ENCODE results near the gene SORCS1.

Gene SORCS1

GRCh38 chr10:106982268-106982667 is 182.2 kb downstream of the SORCS1 start:
- no peak for DNase-seq

- DNase-seq = no peak
These were observed 182.9 kb downstream of the SORCS1 start for GRCh38 chr10:106981452-106982075.

- DNase-seq = no peak
These were observed 183.7 kb downstream of the SORCS1 start for GRCh38 chr10:106980495-106981451.

- no peak for DNase-seq
These were observed 185.8 kb downstream of the SORCS1 start for GRCh38 chr10:106978756-106979155.

- no peak for DNase-seq
These were observed 190.8 kb downstream of the SORCS1 start for GRCh38 chr10:106973716-106974115.

- DNase-seq = no peak
These were observed 191.2 kb downstream of the SORCS1 start for GRCh38 chr10:106973288-106973687.

GRCh38 chr10:106972381-106972780 is 192.1 kb downstream of the SORCS1 start:
- no peak for DNase-seq

GRCh38 chr10:106971411-106971831 is 193.1 kb downstream of the SORCS1 start:
- no peak for DNase-seq

- no peak for DNase-seq
These were observed 197.1 kb downstream of the SORCS1 start for GRCh38 chr10:106967452-106967851.

GRCh38 chr10:106960812-106961211 is 203.7 kb downstream of the SORCS1 start:
- no peak for DNase-seq

- no peak for DNase-seq
These were observed 205.0 kb downstream of the SORCS1 start for GRCh38 chr10:106959521-106959920.

- no peak for DNase-seq
These were observed 205.7 kb downstream of the SORCS1 start for GRCh38 chr10:106958589-106959361.

GRCh38 chr10:106957823-106958588 is 206.5 kb downstream of the SORCS1 start:
- no peak for DNase-seq

GRCh38 chr10:106956216-106956915 is 208.1 kb downstream of the SORCS1 start:
- no peak for DNase-seq

GRCh38 chr10:106955133-106955532 is 209.4 kb downstream of the SORCS1 start:
- DNase-seq = no peak

- DNase-seq = no peak
These were observed 212.5 kb downstream of the SORCS1 start for GRCh38 chr10:106952033-106952432.

GRCh38 chr10:106949680-106950478 is 214.6 kb downstream of the SORCS1 start:
- no peak for DNase-seq

GRCh38 chr10:106947643-106948042 is 216.9 kb downstream of the SORCS1 start:
- no peak for DNase-seq

- DNase-seq = no peak
These were observed 222.4 kb downstream of the SORCS1 start for GRCh38 chr10:106942035-106942662.

GRCh38 chr10:106941297-106942034 is 223.0 kb downstream of the SORCS1 start:
- no peak for DNase-seq

Data from stimulated activated CD4-positive, alpha-beta T cell treated with anti-CD3 and anti-CD28 coated beads, Interleukin-15, amount 100 ng/mL, for 24 hours (primary cell).